IPS-20b (cell line): Measurements from ENCODE around the gene CHIC2.
A peak's percentile ranks its signal among the peaks of the same experiment; 100 is the strongest.

Experiments
- H3K27ac ChIP-seq: one replicate; pipeline ENCODE4 v1.5.1; 2013; ENCODE audit warnings: low read length
- H3K27me3 ChIP-seq: 2 replicates; pipeline ENCODE4 v1.6.1; 2013; ENCODE audit warnings: mild to moderate bottlenecking, low read length, inconsistent platforms; ENCODE audit not compliant: insufficient read depth
- H3K36me3 ChIP-seq: 2 replicates; pipeline ENCODE4 v1.6.1; 2013; ENCODE audit warnings: low read depth, mild to moderate bottlenecking, inconsistent platforms, low read length, moderate library complexity; ENCODE audit not compliant: insufficient read depth
- H3K4me1 ChIP-seq: 2 replicates; pipeline ENCODE4 v1.6.1; 2013; ENCODE audit warnings: mild to moderate bottlenecking, control low read depth, inconsistent platforms, low read length, moderate library complexity; ENCODE audit not compliant: insufficient read depth
- H3K4me3 ChIP-seq: 2 replicates; pipeline ENCODE4 v1.5.1; 2013; ENCODE audit warnings: mild to moderate bottlenecking, low read length, inconsistent platforms
- H3K9ac ChIP-seq: 2 replicates; pipeline ENCODE4 v1.6.1; 2013; ENCODE audit warnings: low read depth, mild to moderate bottlenecking, inconsistent platforms, low read length, moderate library complexity
- H3K9me3 ChIP-seq: 2 replicates; pipeline ENCODE4 v1.6.1; 2013; ENCODE audit warnings: mild to moderate bottlenecking, low read depth, low read length, inconsistent platforms; ENCODE audit not compliant: insufficient read depth

Gene CHIC2

DNA sequence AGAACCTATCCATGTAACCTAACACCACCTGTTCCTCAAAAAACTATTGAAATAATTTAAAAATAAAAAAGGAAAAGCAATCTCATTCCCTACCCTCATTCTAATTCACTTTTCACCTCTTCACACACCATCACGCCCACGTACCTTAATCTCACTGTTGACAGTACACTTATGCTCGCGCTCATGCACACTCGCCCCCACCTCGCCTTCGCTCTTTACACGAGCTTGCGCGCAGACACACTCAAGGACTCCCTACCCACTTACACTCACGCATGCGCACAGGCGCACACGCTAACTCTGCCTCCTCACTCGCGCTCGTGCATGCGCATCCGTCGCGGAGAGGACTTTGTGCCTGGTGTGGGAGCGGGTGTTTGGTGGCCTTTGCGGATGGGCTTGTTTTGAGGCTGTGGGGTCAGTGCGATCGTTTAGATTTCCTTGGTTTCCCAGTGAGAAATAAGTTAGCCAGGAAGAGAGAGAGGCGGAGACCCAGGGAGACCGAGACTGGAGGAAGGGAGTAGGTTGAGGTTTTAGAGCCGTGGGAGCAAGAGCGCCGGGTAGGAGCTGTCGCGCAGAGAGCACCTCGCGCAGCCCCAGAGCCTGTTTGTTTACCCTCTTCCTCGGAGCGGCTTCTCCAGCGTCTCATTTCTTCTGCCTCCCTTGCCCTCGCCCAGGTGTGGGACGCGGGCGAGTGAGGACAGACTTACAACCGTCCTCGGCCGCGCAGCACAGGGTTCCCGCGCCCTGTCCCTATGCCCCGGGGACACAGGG, 27.4 kb upstream of the CHIC2 start:
- H3K9me3 ChIP-seq, result no peaks in the 10 kb centered on the region
- H3K4me3 ChIP-seq, result peak overlapping the region; percentile 71
- H3K4me1 ChIP-seq, result peaks cover 27% of the 10 kb centered on the region
- H3K27ac ChIP-seq, result no peak overlapping the region
- no peaks in the 10 kb centered on the region for H3K36me3 ChIP-seq
- no peak overlapping the region for H3K9ac ChIP-seq
- H3K27me3 ChIP-seq, result peaks cover 98% of the 10 kb centered on the region

DNA sequence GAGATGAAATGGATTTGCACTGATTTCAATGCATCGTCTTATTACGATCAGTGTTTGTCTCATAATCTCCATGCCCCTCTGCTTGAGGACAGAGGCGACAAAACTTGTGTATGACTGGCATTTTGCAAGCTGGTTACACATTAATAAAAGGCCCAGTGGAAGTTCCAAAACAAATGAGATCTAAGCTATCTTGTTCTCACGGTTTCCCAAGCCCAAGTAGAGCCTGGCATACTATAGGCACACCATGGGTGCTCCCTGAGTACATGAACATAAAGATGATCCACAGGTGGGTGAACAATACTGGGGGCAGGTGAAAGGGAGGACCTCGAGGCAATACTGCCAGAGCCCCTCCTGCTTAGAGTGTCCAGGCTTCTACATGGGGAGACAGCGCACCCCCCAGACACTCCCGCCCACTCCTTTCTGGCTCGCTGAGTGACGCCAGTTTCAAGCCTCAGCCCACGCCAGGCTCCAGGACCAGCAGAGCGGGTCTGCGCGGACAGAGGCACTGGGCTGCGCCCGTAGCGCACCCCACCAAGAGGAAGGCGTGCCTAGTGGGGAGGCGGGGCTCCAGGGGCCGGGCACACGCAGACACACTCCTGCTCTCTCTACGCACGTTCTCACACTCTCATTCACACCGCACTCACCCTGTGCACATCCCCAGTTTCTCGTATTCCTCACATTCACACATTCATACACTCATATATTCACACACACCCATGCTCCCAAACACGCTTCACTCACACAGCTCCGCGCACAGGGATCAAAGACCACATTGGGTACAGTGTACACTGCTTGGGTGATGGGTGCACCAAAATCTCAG, 26.6 kb upstream of the CHIC2 start:
- Histone ChIP-seq H3K4me3 (peak overlapping the region; percentile 71), H3K27ac (no peak overlapping the region), H3K9me3 (no peaks in the 10 kb centered on the region), H3K27me3 (peaks cover 98% of the 10 kb centered on the region), H3K4me1 (peaks cover 23% of the 10 kb centered on the region), H3K36me3 (no peaks in the 10 kb centered on the region), H3K9ac (no peak overlapping the region)

DNA sequence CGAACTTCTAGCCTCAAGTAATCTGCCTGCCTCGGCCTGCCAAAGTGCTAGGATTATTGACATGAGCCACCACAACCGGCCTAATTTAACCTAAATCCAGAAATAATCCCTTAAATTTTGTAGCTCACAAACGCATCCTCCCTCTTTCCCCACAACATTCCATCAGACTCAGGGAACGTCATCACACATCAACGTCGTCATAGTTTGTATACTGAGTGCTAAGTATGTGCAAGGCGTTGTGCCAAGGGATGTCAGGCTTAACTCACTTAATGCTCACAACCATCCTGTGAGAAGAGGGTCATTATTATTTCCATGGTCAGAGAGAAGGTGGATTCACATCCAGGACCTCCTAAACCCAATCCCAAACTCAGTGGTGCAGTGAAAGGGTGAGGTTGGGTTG, 26.0 kb upstream of the CHIC2 start:
- Histone ChIP-seq H3K4me3 (no peak overlapping the region), H3K9me3 (no peaks in the 10 kb centered on the region), H3K9ac (no peak overlapping the region), H3K36me3 (no peaks in the 10 kb centered on the region), H3K27me3 (peaks cover 96% of the 10 kb centered on the region), H3K4me1 (peaks cover 17% of the 10 kb centered on the region), H3K27ac (no peak overlapping the region)

DNA sequence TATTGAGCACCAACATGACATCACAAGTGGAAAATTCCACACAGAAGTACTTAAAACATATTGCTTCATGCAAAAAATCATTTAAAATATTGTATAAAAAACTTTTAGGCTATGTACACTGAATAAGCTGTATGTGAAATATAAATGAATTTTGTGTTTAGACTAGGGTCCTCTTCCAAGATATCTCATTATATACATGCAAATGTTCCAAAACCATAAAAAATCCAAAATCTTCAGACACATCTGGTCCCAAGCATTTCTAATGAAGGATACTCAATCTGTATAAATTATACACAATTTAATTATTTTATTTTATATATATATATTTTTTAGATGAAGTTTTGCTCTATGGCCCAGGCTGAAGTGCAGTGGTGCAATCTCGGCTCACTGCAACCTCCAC, 25.5 kb upstream of the CHIC2 start:
- Histone ChIP-seq H3K4me3 (no peak overlapping the region), H3K36me3 (no peaks in the 10 kb centered on the region), H3K9me3 (no peaks in the 10 kb centered on the region), H3K27ac (no peak overlapping the region), H3K27me3 (peaks cover 92% of the 10 kb centered on the region), H3K9ac (no peak overlapping the region), H3K4me1 (peaks cover 12% of the 10 kb centered on the region)

DNA sequence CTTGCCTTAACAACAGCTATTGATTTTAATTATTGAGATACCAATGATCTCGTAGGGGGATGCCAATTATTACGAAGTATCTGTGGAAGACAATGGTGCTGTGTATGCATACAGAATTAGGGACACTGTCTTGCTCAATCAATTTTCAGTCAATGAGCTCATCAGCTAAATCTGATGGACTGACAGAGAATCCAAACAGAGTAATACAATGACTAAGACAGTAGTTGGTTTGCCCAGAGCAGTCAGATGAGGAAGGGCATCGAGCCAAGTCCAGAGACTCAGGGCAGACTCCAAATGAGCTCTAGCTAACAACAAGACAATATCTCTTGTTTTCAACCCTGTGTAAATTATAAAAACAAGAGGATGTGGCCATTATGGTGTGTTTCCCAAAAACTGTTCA, 20.9 kb upstream of the CHIC2 start:
- no peaks in the 10 kb centered on the region for H3K4me1 ChIP-seq
- H3K4me3 ChIP-seq, result no peak overlapping the region
- H3K27me3 ChIP-seq, result peaks cover 46% of the 10 kb centered on the region
- H3K36me3 ChIP-seq, result no peaks in the 10 kb centered on the region
- no peak overlapping the region for H3K9ac ChIP-seq
- no peak overlapping the region for H3K27ac ChIP-seq
- no peaks in the 10 kb centered on the region for H3K9me3 ChIP-seq

DNA sequence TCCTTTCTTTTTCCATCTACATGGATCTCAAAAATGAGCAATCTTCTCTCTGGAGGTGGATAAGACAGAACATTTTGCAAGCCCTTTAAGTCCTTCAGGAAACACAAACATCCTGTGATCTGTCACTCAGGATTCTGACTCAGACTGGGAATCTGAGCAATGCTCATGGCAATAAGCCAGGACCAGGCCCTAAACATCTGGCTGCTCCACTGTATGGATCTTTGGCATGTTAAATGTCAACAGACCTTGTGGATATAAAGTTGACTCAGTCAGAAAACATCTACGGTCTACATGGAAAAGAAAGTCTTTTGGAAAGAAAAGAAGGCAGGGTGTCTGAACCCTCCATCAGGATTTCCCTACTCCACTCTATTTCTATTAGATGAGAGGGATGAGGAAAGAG, 17.8 kb upstream of the CHIC2 start:
- no peaks in the 10 kb centered on the region for H3K36me3 ChIP-seq
- peaks cover 17% of the 10 kb centered on the region for H3K27me3 ChIP-seq
- H3K4me1 ChIP-seq, result no peaks in the 10 kb centered on the region; the same call in 1 of the 2 replicates
- no peaks in the 10 kb centered on the region for H3K9me3 ChIP-seq
- H3K27ac ChIP-seq, result no peak overlapping the region
- no peak overlapping the region for H3K4me3 ChIP-seq
- H3K9ac ChIP-seq, result no peak overlapping the region

DNA sequence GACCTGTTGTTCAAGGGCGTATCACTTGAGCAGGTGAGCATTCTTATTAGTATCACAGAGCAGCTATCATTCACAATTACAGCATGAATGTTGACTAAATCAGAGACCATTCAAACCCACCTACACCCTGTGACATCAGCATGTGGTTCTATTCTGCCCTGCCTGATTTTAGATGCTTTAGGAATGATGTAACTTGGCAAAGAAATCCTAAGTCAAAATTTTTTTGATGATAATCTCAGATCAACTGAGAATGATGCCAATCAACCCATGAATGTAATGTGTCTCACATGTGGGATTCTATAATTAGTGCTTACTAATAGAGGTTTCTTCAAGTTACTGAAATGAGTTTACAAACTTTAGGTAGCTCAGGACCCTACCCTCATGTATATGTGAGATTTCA, 13.4 kb upstream of the CHIC2 start:
- H3K9me3 ChIP-seq, result no peaks in the 10 kb centered on the region
- no peaks in the 10 kb centered on the region for H3K36me3 ChIP-seq
- H3K4me3 ChIP-seq, result no peak overlapping the region
- no peaks in the 10 kb centered on the region; the same call in 1 of the 2 replicates for H3K4me1 ChIP-seq
- no peak overlapping the region for H3K27ac ChIP-seq
- H3K9ac ChIP-seq, result no peak overlapping the region
- no peaks in the 10 kb centered on the region for H3K27me3 ChIP-seq

DNA sequence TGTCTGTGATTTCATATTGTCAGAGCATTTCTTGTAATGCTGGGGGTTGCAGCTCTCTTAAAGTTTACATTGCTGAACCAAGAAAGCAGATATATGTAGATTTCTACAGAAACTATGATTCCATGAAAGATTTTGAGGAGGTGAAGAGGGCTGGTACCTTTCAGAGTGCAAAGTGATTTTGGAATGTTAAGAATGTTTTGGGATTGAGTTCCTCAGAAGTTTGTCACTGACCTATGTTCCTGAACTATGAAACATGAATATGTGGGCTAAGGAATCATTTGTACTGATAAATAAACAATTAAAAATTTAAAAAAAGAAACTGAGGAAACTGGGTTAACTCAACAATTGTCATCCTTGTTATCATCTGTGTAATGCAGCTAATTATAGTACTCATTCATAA, 12.3 kb upstream of the CHIC2 start:
- no peak overlapping the region for H3K4me3 ChIP-seq
- H3K9me3 ChIP-seq, result no peaks in the 10 kb centered on the region
- H3K27ac ChIP-seq, result no peak overlapping the region
- H3K4me1 ChIP-seq, result no peaks in the 10 kb centered on the region; the same call in 1 of the 2 replicates
- H3K36me3 ChIP-seq, result no peaks in the 10 kb centered on the region
- no peaks in the 10 kb centered on the region for H3K27me3 ChIP-seq
- no peak overlapping the region for H3K9ac ChIP-seq

DNA sequence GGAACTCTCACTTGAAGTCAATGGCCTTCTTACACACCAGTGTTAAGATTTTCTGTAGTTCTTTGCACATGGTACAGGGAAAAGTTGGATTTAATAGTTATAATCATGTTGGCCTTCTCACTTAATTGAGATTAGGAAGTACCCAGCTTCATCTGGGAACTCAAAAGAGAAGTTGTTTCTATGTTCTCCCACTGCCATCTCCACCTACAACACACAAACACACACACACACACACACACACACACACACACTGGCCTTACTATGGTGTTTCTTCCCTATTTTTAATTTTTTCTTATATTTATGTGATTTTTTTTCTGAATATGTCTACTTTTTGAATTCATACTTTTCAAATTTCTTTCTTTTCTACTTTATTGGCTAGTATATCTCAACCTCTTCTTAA, 10.0 kb upstream of the CHIC2 start:
- Histone ChIP-seq H3K36me3 (no peaks in the 10 kb centered on the region), H3K4me1 (no peaks in the 10 kb centered on the region; the same call in 1 of the 2 replicates), H3K9me3 (no peaks in the 10 kb centered on the region), H3K27me3 (no peaks in the 10 kb centered on the region), H3K27ac (no peak overlapping the region), H3K9ac (no peak overlapping the region), H3K4me3 (no peak overlapping the region)

DNA sequence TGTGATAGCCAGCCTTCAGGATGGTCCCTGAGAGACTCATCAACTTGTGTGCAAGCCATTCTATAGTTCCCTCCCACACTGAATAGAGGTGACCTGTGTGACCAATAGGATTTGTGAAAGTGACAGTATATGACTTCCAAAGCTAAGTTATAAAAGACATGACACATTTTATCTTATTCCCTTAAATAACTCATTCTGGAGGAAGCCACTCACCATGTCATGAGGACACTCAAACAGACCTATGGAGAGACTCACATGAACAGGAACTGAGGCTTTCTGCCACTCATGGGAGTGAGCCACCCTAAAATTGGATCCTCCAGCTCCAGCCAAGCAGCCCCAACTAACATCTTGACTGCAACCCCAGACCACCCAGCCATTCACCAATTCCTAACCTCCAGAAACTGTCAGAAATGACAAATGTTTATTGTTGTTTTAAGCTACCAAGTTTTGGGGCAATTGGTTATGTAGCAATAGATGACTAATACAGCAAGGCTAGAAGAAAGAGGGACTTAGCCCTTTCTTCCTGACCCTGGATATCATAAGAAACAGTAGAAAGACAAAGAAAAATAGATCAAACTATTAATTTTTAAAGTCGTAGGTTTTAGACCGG, 9.0 kb upstream of the CHIC2 start:
- no peaks in the 10 kb centered on the region; the same call in 1 of the 2 replicates for H3K4me1 ChIP-seq
- no peak overlapping the region for H3K4me3 ChIP-seq
- no peaks in the 10 kb centered on the region for H3K9me3 ChIP-seq
- no peak overlapping the region for H3K27ac ChIP-seq
- H3K9ac ChIP-seq, result no peak overlapping the region
- H3K36me3 ChIP-seq, result no peaks in the 10 kb centered on the region
- H3K27me3 ChIP-seq, result no peaks in the 10 kb centered on the region

DNA sequence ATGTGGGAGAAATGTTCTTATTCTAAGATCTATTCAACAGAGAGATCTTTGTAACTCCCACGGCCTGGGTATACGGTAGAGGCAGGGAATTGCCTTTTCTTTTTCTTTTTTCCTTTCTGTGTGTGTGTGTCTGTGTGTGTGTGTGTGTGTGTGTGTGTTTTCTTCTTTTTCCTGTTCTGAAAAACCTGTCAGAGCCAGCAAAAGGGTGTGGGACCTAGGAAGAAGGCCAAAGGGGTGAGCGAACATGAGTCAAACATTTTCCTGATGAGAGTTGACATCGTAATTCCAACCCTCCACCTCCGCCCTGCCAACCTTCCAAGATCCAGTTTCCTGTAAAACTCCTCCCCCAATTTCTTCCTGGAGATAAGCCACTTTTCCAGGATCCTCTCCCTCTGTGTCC, 2.8 kb upstream of the CHIC2 start:
- Histone ChIP-seq H3K9ac (no peak overlapping the region), H3K27ac (no peak overlapping the region), H3K4me1 (peaks cover 7% of the 10 kb centered on the region; the same call in 1 of the 2 replicates), H3K36me3 (no peaks in the 10 kb centered on the region), H3K9me3 (no peaks in the 10 kb centered on the region), H3K4me3 (no peak overlapping the region), H3K27me3 (peaks cover 10% of the 10 kb centered on the region; the same call in 1 of the 2 replicates)
